Endothelial cell of hepatic sinusoid (primary cell): ENCODE measurements around the gene YWHAQ.
"Not testable (repeated sequence)": the region's sequence is repeated elsewhere in the genome, so short reads cannot be mapped to it uniquely, and the experiment has no call there.

Experiments used
- in situ Hi-C: cut with HindIII; loops from 2 replicates; pipeline ENCODE4 v1.10.0; 2017; ENCODE audit warnings: low sequenced_read_pairs

Gene YWHAQ

GRCh38 chr2:9595746-9596145 lies 35.1 kb downstream of the YWHAQ start:
- in situ Hi-C loops: no loop called here

- in situ Hi-C loops: not testable (repeated sequence)
Observed at GRCh38 chr2:9595256-9595655, 35.5 kb downstream of the YWHAQ start.

- in situ Hi-C loops: no loop called here
Observed at GRCh38 chr2:9594366-9595054, 36.3 kb downstream of the YWHAQ start.

GRCh38 chr2:9593925-9594324 lies 36.9 kb downstream of the YWHAQ start:
- in situ Hi-C loops: no loop called here

GRCh38 chr2:9592699-9593098 lies 38.1 kb downstream of the YWHAQ start:
- in situ Hi-C loops: no loop called here

GRCh38 chr2:9590641-9591040 lies 40.2 kb downstream of the YWHAQ start:
- in situ Hi-C loops: no loop called here

- in situ Hi-C loops: loop anchor here (5.0 kb wide), 1 partner anchor 106 kb away; no protein-coding TSS in a partner anchor
Observed at GRCh38 chr2:9586465-9586864, 44.3 kb downstream of the YWHAQ start.

GRCh38 chr2:9585486-9585885 lies 45.3 kb downstream of the YWHAQ start:
- in situ Hi-C loops: loop anchor here (5.0 kb wide), 1 partner anchor 107 kb away; no protein-coding TSS in a partner anchor

GRCh38 chr2:9584902-9585301 lies 45.9 kb downstream of the YWHAQ start:
- in situ Hi-C loops: loop anchor here (5.0 kb wide), 1 partner anchor 107 kb away; no protein-coding TSS in a partner anchor

GRCh38 chr2:9582624-9583023 lies 48.2 kb downstream of the YWHAQ start:
- in situ Hi-C loops: no loop called here

GRCh38 chr2:9578467-9579235 lies 52.1 kb downstream of the YWHAQ start:
- in situ Hi-C loops: no loop called here

GRCh38 chr2:9574331-9574730 lies 56.5 kb downstream of the YWHAQ start:
- in situ Hi-C loops: loop anchor here (5.0 kb wide), 1 partner anchor 53 kb away; no protein-coding TSS in a partner anchor

- in situ Hi-C loops: loop anchor here (5.0 kb wide), 1 partner anchor 53 kb away; no protein-coding TSS in a partner anchor
Observed at GRCh38 chr2:9573840-9574239, 57.0 kb downstream of the YWHAQ start.

GRCh38 chr2:9573013-9573720 lies 57.6 kb downstream of the YWHAQ start:
- in situ Hi-C loops: loop anchor here (5.0 kb wide), 1 partner anchor 54 kb away; no protein-coding TSS in a partner anchor

- in situ Hi-C loops: loop anchor here (5.0 kb wide), 1 partner anchor 57 kb away; no protein-coding TSS in a partner anchor
Observed at GRCh38 chr2:9570182-9571060, 60.4 kb downstream of the YWHAQ start.

GRCh38 chr2:9565436-9566153 lies 65.2 kb downstream of the YWHAQ start:
- in situ Hi-C loops: no loop called here

GRCh38 chr2:9560628-9561027 lies 70.2 kb downstream of the YWHAQ start:
- in situ Hi-C loops: no loop called here

GRCh38 chr2:9558948-9559381 lies 71.8 kb downstream of the YWHAQ start:
- in situ Hi-C loops: no loop called here

GRCh38 chr2:9556121-9556743 lies 74.6 kb downstream of the YWHAQ start:
- in situ Hi-C loops: no loop called here
